ENCODE measurements around the gene PTPRC.

DNA sequence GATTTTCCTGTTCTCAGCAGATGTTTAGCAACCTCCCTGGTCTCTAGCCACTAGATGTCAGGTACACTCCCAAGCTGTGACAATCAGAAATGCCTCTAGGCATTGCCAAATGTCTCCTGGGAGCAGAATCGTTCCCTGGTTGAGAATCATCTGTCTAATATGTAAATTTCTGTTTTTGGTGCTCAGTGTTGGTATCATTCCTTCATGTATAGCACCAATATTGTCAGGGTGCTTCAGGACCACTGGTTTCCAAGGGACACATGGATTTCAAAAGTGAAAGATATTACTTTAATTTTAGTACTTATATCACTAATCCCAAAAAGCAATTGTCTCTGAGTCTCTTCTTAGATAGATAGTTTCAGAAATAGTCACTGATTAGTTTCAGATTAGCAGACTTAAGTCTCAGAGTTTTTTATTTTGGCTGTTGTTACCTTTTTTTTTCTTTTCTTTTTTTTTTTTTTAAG lies 160.1 kb downstream of the PTPRC start:
- no peak for TF ChIP-seq POLR2AphosphoS5 (IDR thresholded peaks at IDR 0.05)
- no peak for TF ChIP-seq POLR2A (IDR thresholded peaks at IDR 0.05)
